Progenitor cell of endocrine pancreas (in vitro differentiated cells): ENCODE measurements around the gene DOCK9. TPM values are rescaled to one million over a fixed set of nuclear protein-coding genes. Genes with fewer than 3 reads are reported as not detected.
A peak's percentile ranks its signal among the peaks of the same experiment; 100 is the strongest.

Source experiments
- DNase-seq: peaks from one replicate; pipeline ENCODE4 v3.0.0; 2021; ENCODE audit warnings: low spot score; ENCODE audit not compliant: unreplicated experiment
- H3K27ac Mint-ChIP-seq: 2 replicates; pipeline ENCODE4 v1.8.0; 2021; ENCODE audit warnings: mild to moderate bottlenecking, moderate library complexity, mixed read lengths
- H3K27me3 Mint-ChIP-seq: 2 replicates; pipeline ENCODE4 v1.8.0; 2021; ENCODE audit warnings: mixed read lengths
- H3K36me3 Mint-ChIP-seq: 2 replicates; pipeline ENCODE4 v1.8.0; 2022; ENCODE audit warnings: mixed read lengths; ENCODE audit not compliant: insufficient read depth
- H3K4me1 Mint-ChIP-seq: 2 replicates; pipeline ENCODE4 v1.8.0; 2021; ENCODE audit warnings: low read depth, mixed read lengths
- H3K4me3 Mint-ChIP-seq: 2 replicates; pipeline ENCODE4 v1.8.0; 2021; ENCODE audit warnings: low read depth, mild to moderate bottlenecking, moderate library complexity, mixed read lengths
- H3K9me3 Mint-ChIP-seq: 2 replicates; pipeline ENCODE4 v1.8.0; 2021; ENCODE audit warnings: low read depth, mixed read lengths
- total RNA-seq: library from RNA; stranded (reverse); gene quantifications from 2 replicates; pipeline ENCODE4 v1.2.1, GENCODE V29; 2021
- TF ChIP-seq, protein P1 (sequence below): fragments of 200-600 bp; sonication (generic); IDR thresholded peaks from one replicate; pipeline ENCODE4 v1.5.0; 2021; ENCODE audit warnings: antibody characterized with exemption, mild to moderate bottlenecking; ENCODE audit not compliant: unreplicated experiment

The DOCK9 gene
- total RNA-seq, 1 donor from 2014 or later: 35.7 TPM

DNA sequence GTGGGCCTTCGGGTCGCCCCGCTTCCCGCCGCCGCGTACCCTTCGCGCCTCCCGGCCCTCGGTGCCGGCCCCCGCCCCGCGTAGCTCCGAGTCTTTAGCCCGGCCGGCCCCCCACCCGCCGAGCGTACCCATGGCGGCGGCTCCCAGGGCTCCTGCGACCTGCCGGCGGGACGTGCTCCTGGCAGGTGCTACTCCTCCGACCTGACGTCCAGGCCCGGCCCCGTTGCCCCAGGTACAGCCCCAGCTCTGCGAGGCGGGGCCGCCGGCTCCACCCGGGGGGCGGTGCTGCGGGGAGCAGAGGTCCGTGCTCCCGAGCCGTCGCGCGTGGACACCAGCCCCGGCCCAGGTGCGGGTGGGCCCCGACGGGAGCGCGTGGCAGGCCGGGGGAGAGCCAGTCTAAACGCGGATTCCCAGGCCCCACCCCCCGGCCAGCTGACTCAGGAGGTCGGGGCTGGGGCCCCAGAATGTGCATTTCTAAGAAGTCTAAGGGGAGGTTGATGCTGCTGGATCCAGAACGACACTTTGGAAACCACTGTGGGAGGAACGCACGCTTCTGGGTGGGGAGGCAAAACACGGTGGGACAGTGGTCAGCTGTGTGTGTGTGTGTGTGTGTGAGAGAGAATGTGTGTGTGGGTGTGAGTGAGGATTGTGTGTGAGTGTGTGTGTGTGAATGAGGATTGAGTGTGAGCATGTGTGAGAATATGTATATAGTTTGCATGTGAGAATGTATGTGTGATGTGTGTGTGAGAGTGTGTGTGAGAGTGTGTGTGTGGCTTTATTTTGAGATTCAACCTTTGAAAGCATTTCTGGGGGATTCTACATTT, 225.2 kb downstream of the DOCK9 start, which contains the start of gene SLC15A1:
Gene SLC15A1 (minus strand): TSS at position 206 of the 824 bp plus-strand sequence. CDS start 74 bp downstream, at position 132.
- peaks cover 3% of the 10 kb centered on the region for H3K36me3 Mint-ChIP-seq
- peaks cover 3% of the 10 kb centered on the region for H3K4me1 Mint-ChIP-seq
- H3K27me3 Mint-ChIP-seq: peaks cover 56% of the 10 kb centered on the region
- DNase-seq: peak; percentile 23
- peaks cover 5% of the 10 kb centered on the region for H3K9me3 Mint-ChIP-seq
- peak within 1 kb of the TSS; percentile 29 for H3K27ac Mint-ChIP-seq
- TF ChIP-seq, protein P1, sequence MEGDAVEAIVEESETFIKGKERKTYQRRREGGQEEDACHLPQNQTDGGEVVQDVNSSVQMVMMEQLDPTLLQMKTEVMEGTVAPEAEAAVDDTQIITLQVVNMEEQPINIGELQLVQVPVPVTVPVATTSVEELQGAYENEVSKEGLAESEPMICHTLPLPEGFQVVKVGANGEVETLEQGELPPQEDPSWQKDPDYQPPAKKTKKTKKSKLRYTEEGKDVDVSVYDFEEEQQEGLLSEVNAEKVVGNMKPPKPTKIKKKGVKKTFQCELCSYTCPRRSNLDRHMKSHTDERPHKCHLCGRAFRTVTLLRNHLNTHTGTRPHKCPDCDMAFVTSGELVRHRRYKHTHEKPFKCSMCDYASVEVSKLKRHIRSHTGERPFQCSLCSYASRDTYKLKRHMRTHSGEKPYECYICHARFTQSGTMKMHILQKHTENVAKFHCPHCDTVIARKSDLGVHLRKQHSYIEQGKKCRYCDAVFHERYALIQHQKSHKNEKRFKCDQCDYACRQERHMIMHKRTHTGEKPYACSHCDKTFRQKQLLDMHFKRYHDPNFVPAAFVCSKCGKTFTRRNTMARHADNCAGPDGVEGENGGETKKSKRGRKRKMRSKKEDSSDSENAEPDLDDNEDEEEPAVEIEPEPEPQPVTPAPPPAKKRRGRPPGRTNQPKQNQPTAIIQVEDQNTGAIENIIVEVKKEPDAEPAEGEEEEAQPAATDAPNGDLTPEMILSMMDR: no peak
- peak within 1 kb of the TSS; percentile 68 for H3K4me3 Mint-ChIP-seq

DNA sequence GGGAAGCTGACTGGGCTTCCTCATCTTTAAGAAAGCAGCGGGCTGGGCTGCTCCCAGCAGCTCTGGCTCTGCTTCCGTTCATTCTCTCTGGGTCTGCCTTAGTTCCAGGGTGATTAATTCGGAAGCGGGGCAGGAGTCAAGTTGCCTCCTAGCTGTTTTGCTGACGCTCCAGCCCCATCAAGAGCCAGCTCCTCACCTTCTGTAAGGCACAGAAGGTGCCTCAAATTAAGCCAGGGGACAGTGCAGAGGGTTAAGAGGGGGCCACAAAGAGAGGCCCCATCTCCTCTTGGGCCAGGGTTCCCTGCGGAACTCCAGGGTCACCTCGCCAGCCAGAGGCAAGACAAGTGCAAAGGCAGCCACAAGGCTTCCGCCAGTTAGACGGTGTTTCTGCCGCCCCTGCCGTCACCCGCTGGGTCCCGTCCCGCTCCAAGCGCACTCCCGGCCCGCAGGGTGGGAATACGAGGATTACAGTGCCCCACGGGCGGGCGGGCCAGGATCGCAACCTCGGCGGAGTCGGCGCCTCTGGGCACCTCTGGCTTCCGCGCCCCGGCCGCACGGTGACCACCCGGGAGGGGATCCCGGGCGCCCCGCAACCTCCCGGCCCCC, 225.9 kb downstream of the DOCK9 start:
- H3K4me3 Mint-ChIP-seq: peak overlapping the region; percentile 68
- peaks cover 5% of the 10 kb centered on the region for H3K9me3 Mint-ChIP-seq
- H3K36me3 Mint-ChIP-seq: peaks cover 3% of the 10 kb centered on the region
- peaks cover 2% of the 10 kb centered on the region for H3K4me1 Mint-ChIP-seq
- H3K27ac Mint-ChIP-seq: peak overlapping the region; percentile 29
- peaks cover 56% of the 10 kb centered on the region for H3K27me3 Mint-ChIP-seq
- DNase-seq: no peak
- TF ChIP-seq, protein P1: no peak

DNA sequence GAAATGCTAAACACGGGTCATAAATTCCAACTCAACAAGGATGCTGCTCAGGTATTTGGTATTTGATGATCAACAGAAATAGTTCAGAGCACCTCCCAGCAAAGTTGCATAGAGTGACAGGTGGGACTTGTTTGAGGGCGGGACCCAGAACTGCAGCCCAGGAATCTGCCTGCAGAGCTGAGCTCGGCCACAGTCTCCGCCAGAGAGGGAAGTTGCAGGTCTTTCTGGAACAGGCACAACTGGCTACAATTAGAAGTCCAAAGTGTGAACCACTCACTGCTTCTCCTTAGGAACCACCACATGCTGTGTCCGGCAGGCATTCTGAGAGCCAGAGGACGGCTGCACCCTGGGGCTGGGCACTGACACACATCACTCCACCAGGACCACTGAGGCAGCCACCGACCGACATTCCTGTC, 226.5 kb downstream of the DOCK9 start:
- Mint-ChIP-seq H3K9me3 (peaks cover 5% of the 10 kb centered on the region), H3K27ac (no peak overlapping the region), H3K4me1 (peaks cover 2% of the 10 kb centered on the region), H3K36me3 (peaks cover 3% of the 10 kb centered on the region), H3K4me3 (peak overlapping the region; percentile 57), H3K27me3 (peaks cover 52% of the 10 kb centered on the region)
- no peak for DNase-seq
- TF ChIP-seq, protein P1: no peak

DNA sequence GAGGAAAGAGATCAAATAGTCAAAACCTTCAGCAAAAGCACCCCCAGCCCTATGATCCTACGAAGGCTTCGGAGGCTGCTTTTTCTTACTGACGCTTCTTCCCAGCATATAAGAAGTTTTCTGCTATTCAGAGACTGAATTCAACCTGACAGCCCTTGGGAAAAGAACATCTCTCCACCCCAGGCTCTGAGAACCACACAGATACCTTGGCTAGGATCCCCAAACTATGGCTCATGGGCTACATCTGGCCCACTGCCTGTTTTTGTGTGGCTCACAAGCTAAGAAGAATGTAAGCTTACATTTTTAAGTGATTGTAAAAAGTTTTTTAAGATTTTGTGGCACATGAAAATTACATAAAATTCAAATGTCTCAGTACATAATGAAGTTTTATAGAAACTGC, 228.4 kb downstream of the DOCK9 start:
- TF ChIP-seq, protein P1: no peak
- Mint-ChIP-seq H3K4me3 (no peak overlapping the region), H3K27ac (no peak overlapping the region), H3K27me3 (peaks cover 42% of the 10 kb centered on the region), H3K4me1 (peaks cover 2% of the 10 kb centered on the region), H3K9me3 (peaks cover 5% of the 10 kb centered on the region), H3K36me3 (peaks cover 3% of the 10 kb centered on the region)
- no peak for DNase-seq

DNA sequence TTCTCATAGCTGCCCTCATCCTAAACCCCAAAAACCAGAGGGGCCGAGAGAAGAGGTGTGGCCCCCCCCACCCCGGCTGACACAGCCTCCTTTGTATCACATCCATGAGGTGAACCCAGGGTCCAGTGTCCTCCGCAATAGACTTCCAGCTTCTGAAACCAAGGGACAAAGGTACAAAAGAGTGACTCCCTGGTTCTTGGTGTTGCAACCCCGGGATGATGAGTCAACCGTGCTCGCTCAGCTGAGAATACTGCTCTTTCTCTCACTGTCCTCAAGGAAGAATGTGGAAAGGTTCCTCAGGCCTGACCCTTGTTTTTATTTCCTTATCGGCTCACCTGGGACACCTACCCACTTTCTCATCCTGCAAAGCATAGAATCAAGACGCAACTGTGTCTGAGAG, 230.9 kb downstream of the DOCK9 start:
- H3K4me3 Mint-ChIP-seq: no peak overlapping the region

More for the DNA sequence above, 230.9 kb downstream of the DOCK9 start:
- TF ChIP-seq, protein P1: no peak
- no peaks in the 10 kb centered on the region for H3K9me3 Mint-ChIP-seq
- peaks cover 2% of the 10 kb centered on the region for H3K4me1 Mint-ChIP-seq
- no peak for DNase-seq
- no peak overlapping the region for H3K27ac Mint-ChIP-seq
- no peaks in the 10 kb centered on the region for H3K36me3 Mint-ChIP-seq
- peaks cover 30% of the 10 kb centered on the region for H3K27me3 Mint-ChIP-seq
